Activated naive CD8-positive, alpha-beta T cell treated with anti-CD3 and anti-CD28 coated beads, Interleukin-2, amount 10 ng/mL, durations not matched to agents 7 days and 5 days (primary cell): ENCODE data around the gene PIGK. TPM values are rescaled to one million over a fixed set of nuclear protein-coding genes. Genes with fewer than 3 reads are reported as not detected.

Experiments used
- microRNA-seq: library from miRNA; unstranded; fragments of <30 nt; microRNA quantifications from one replicate; pipeline ENCODE4 v1.2.0, GENCODE V29; 2022
- total RNA-seq, 2 experiments: library from RNA; stranded (reverse); gene quantifications; one replicate each; pipeline ENCODE4 v1.2.3, GENCODE V29; 2021

Gene PIGK
- total RNA-seq, 2 experiments from 2014 or later: 18.5 to 19.0 TPM

Small RNA genes within 50 kb of the gene (microRNA-seq; reads per million reads assigned to microRNA genes)
- not detected for gene MIR7156

Other genes with a start within 250 kb of the PIGK start
- 1 to 10 TPM; 4.7 to 7.8 TPM for gene AK5, start 62.6 kb upstream of the PIGK start, total RNA-seq